ENCODE measurements around the gene TBC1D14. TPM values are rescaled to one million over a fixed set of nuclear protein-coding genes. Genes with fewer than 3 reads are reported as not detected.

TBC1D14 gene
- total RNA-seq, 2 donors from 2014 or later, result 21.3 to 38.2 TPM

- Mint-ChIP-seq H3K27ac (peak overlapping the region in 1 of 2 donors; percentile 14), H3K9me3 (peaks cover 0 to 16% of the 10 kb centered on the region in 2 donors), H3K36me3 (peaks cover 17 to 46% of the 10 kb centered on the region in 2 donors)
- DNase-seq (ENCODE audit: low spot score in 2 of 2) (no peak), ATAC-seq (no peak)
Measured at GRCh38 chr4:6929812-6930464, 20.3 kb downstream of the TBC1D14 start.

DNA sequence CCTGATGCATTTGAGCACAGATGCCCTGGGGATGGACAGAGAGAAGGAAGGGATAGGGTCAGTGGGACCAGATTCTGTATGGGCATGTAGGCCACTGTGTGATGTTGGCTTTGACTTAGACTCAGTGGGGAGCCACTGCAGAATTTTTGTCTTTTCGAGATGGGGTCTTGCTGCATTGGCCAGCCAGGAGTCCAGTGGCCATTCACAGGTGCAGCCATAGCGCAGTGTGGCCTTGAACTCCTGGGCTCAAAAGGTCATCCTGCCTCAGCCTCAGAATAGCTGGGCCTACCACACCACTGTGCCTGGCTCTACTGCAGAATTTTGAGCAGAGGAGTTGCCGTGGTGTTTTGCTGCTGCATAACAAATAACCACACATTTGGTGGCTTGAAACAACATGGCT lies 22.8 kb downstream of the TBC1D14 start:
- Mint-ChIP-seq H3K9me3 (peaks cover 0 to 16% of the 10 kb centered on the region in 2 donors), H3K36me3 (peaks cover 6 to 24% of the 10 kb centered on the region in 2 donors), H3K27ac (no peak overlapping the region)
- ATAC-seq (no peak), DNase-seq (ENCODE audit: low spot score in 2 of 2) (no peak)

- no peak for ATAC-seq
- Mint-ChIP-seq H3K9me3 (peaks cover 0 to 16% of the 10 kb centered on the region in 2 donors), H3K36me3 (peaks cover 6 to 24% of the 10 kb centered on the region in 2 donors), H3K27ac (no peak overlapping the region)
- no peak for DNase-seq (ENCODE audit: low spot score in 2 of 2)
Measured at GRCh38 chr4:6932918-6933317, 23.3 kb downstream of the TBC1D14 start.

DNA sequence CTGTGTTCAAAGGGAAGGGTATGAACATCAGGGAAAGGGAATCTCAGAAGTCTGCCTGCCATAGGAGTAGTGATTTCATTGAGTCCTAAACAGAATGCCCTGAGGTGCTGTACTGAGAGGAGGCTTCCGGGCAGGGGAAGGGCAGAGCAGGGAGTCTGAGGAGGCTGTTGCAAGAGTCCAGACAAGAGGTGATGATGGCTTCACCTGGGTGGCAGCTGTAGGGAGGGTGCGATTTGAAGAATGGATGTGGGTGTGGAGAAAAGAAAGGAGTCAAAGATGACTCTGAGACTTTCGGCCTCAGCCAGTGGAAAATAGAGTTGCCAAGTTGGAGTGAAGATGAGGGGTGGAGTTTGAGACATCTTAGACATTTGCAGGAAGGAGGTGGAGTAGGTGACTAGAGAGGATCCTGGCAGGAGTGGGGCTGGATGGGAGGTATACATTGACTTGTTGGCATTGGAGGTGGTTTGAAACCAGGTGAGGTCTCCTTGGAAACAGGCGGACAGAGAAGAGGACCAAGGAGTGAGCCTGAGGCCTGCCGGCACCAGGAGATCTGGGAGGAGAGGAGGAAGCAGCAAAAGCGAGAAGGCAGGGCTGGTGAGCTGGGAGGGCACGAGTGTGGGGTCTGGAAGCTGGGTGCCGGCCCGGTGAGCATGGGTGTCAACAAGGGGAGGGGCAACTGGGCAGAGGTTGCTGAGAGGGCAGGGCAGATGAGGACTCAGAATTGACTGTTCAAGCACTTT lies 24.2 kb downstream of the TBC1D14 start:
- Mint-ChIP-seq H3K9me3 (peaks cover 0 to 16% of the 10 kb centered on the region in 2 donors), H3K36me3 (peaks cover 6 to 24% of the 10 kb centered on the region in 2 donors), H3K27ac (peak overlapping the region in 1 of 2 donors; percentile 22)
- ATAC-seq (no peak), DNase-seq (ENCODE audit: low spot score in 2 of 2) (no peak)

- Mint-ChIP-seq H3K36me3 (peaks cover 6 to 24% of the 10 kb centered on the region in 2 donors), H3K27ac (no peak overlapping the region), H3K9me3 (peaks cover 0 to 16% of the 10 kb centered on the region in 2 donors)
- ATAC-seq (no peak), DNase-seq (ENCODE audit: low spot score in 2 of 2) (no peak)
Measured at GRCh38 chr4:6935965-6936364, 26.3 kb downstream of the TBC1D14 start.

- peaks cover 0 to 10% of the 10 kb centered on the region in 2 donors for H3K9me3 Mint-ChIP-seq
- DNase-seq (ENCODE audit: low spot score in 2 of 2), result no peak
- H3K27ac Mint-ChIP-seq, result peak overlapping the region in 1 of 2 donors; percentile 45
- no peak for ATAC-seq
- peaks cover 0 to 16% of the 10 kb centered on the region in 2 donors for H3K36me3 Mint-ChIP-seq
Measured at GRCh38 chr4:6937201-6937600, 27.6 kb downstream of the TBC1D14 start.

GRCh38 chr4:6937754-6938153 lies 28.1 kb downstream of the TBC1D14 start:
- no peak for ATAC-seq

GRCh38 chr4:6938237-6938636 lies 28.6 kb downstream of the TBC1D14 start:
- Mint-ChIP-seq H3K27ac (peak overlapping the region; percentile 22 to 50), H3K36me3 (peaks cover 0 to 12% of the 10 kb centered on the region in 2 donors), H3K9me3 (peaks cover 0 to 8% of the 10 kb centered on the region in 2 donors)
- ATAC-seq (no peak), DNase-seq (ENCODE audit: low spot score in 2 of 2) (no peak)

More at GRCh38 chr4:6937754-6938153, 28.1 kb downstream of the TBC1D14 start:
- H3K36me3 Mint-ChIP-seq, result peaks cover 0 to 12% of the 10 kb centered on the region in 2 donors
- DNase-seq (ENCODE audit: low spot score in 2 of 2), result no peak
- H3K9me3 Mint-ChIP-seq, result peaks cover 0 to 8% of the 10 kb centered on the region in 2 donors
- peak overlapping the region; percentile 22 to 45 for H3K27ac Mint-ChIP-seq

DNA sequence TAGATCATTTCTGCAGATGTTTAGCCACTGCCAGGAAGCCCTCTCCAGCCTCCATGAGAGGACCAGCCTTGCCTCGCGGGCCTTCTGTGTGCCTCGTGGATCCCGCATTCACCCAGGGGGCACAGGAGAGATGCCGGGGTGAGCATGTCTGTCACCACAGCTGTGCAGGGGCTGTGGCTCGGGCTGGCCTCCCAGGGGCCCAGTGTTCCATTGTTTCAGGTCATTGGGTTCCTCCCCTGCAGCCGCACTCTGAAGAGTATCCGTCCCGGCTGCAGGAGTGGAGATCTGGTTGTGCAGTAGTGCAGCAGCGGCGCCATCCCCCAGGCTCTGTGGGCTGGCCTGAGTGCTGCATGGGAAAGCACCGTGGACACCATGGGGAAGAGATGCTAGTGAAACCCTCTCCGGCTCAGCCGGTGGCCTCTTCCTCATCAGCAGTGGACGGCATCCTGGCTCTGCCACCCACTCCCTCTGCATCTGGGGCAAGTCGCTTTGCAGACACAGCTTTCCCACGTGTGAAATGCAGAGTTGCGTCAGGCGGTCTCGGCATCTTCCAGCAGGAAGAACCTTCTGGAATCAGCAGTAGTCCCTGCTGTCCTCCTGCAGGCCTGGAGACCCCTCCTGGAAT lies 29.1 kb downstream of the TBC1D14 start:
- no peak for ATAC-seq
- peaks cover 0 to 4% of the 10 kb centered on the region in 2 donors for H3K9me3 Mint-ChIP-seq
- peak overlapping the region in 1 of 2 donors; percentile 50 for H3K27ac Mint-ChIP-seq
- H3K36me3 Mint-ChIP-seq, result peaks cover 0 to 7% of the 10 kb centered on the region in 2 donors
- no peak for DNase-seq (ENCODE audit: low spot score in 2 of 2)

GRCh38 chr4:6939761-6940743 lies 30.4 kb downstream of the TBC1D14 start:
- peak in 1 of 2 donors; percentile 70 for ATAC-seq
- DNase-seq (ENCODE audit: low spot score in 2 of 2), result no peak
- Mint-ChIP-seq H3K36me3 (no peaks in the 10 kb centered on the region), H3K9me3 (no peaks in the 10 kb centered on the region), H3K27ac (peak overlapping the region in 1 of 2 donors; percentile 42)

GRCh38 chr4:6940744-6941137 lies 31.1 kb downstream of the TBC1D14 start:
- DNase-seq (ENCODE audit: low spot score in 2 of 2) (no peak), ATAC-seq (no peak)
- Mint-ChIP-seq H3K27ac (peak overlapping the region in 1 of 2 donors; percentile 42), H3K36me3 (no peaks in the 10 kb centered on the region), H3K9me3 (no peaks in the 10 kb centered on the region)

GRCh38 chr4:6941796-6942195 lies 32.2 kb downstream of the TBC1D14 start:
- H3K36me3 Mint-ChIP-seq, result no peaks in the 10 kb centered on the region
- H3K9me3 Mint-ChIP-seq, result no peaks in the 10 kb centered on the region
- DNase-seq (ENCODE audit: low spot score in 2 of 2) (no peak), ATAC-seq (peak in 1 of 2 donors; percentile 4)
- peak overlapping the region; percentile 25 to 88 for H3K27ac Mint-ChIP-seq

DNA sequence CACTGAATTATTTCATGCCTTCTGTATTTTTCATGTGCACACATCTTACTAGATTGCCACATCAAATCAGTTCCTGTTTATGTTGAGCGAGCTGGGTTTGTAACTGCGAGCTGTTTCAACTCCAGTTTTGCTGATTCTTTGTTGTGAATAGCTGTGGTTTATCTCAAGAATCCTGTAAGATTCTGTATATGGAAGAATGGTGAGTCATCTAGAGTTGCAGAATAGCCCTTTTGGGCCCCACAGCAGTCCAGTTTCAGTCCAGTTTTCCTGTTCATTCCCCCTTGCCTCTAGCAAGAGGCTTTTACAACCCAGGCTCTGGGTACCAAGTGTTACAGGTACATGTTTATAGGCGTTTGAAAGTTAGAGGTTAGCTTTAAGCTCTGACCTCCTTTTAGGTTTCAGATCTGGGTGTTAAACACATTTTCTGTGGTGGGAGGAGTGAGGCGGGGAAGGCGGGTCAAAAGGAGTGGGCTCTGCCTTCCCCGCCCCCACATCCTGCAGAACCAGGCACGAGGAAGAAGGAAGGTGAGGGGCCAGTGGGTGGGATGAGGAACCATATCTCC lies 32.7 kb downstream of the TBC1D14 start:
- ATAC-seq (peak; percentile 74 to 91), DNase-seq (ENCODE audit: low spot score in 2 of 2) (peak in 1 of 2 donors; percentile 22)
- no peaks in the 10 kb centered on the region for H3K36me3 Mint-ChIP-seq
- H3K9me3 Mint-ChIP-seq, result no peaks in the 10 kb centered on the region
- H3K27ac Mint-ChIP-seq, result peak overlapping the region; percentile 25 to 88

DNA sequence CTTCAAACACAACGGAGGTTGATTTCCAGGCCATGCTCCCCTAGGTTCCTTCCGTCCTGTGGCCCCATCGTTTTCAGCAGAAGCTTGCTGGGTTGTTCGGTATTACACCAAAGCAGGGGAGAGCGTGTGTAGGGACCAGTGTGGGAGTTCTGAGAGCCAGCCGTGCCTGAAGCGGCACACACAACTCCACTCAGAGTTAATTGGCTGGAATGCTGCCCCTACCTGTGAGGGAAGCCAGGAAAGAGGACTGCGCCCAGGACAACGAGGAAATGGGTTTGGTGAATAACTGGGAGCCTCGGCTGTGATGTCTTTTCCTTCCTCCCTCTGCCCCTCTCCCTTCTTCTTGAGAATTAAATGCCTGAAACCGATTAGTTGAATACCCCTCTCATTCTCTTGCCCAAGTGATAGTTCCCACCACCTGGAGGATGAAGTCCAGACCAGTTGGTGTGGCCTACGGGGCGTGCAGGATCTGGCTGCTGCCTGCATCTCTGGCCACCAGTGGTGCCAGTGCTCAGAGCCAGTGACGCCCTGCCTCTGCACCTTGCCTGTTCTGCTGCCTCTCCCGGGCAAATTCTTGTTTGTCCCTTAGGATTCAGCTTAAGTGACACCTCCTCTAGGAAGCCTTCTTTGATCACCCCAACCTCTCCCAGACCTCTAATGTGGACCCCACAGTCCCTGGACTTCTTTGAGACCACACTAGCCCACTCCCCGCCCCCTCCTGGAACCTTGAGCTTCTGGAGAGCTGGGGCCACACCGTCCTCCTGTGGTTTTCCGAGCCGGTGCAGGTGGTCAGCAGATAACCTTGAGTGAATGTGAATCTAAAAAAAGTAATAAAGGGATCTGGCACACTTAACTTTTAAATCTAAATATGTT lies 33.6 kb downstream of the TBC1D14 start:
- Mint-ChIP-seq H3K9me3 (no peaks in the 10 kb centered on the region), H3K36me3 (no peaks in the 10 kb centered on the region), H3K27ac (peak overlapping the region; percentile 37 to 55)
- ATAC-seq (no peak), DNase-seq (ENCODE audit: low spot score in 2 of 2) (no peak)

- no peaks in the 10 kb centered on the region for H3K9me3 Mint-ChIP-seq
- no peak for DNase-seq (ENCODE audit: low spot score in 2 of 2)
- peak overlapping the region in 1 of 2 donors; percentile 37 for H3K27ac Mint-ChIP-seq
- no peaks in the 10 kb centered on the region for H3K36me3 Mint-ChIP-seq
- no peak for ATAC-seq
Measured at GRCh38 chr4:6943885-6944225, 34.2 kb downstream of the TBC1D14 start.
